Esophagus muscularis mucosa (tissue), 4 donors: ENCODE data around the gene C11orf24. TPM values are rescaled to one million over a fixed set of nuclear protein-coding genes. Genes with fewer than 3 reads are reported as not detected.

ENCODE experiments used
- DNase-seq: peaks from one replicate; pipeline ENCODE4 v3.0.0-alpha.2; 2017; ENCODE audit errors: extremely low spot score
- H3K27ac ChIP-seq, 4 donors: fragments of 200-600 bp; sonication (generic); replicated peaks in 1 of 4; 1 replicate in 3 of 4; 2 replicates in 1 of 4; pipeline ENCODE4 v1.5.1; 2016 to 2019; ENCODE audit warnings: mild to moderate bottlenecking in 1 of 4
- H3K27me3 ChIP-seq, 4 donors: fragments of 200-600 bp; sonication (generic); one replicate each; pipeline versions ENCODE4 v1.5.1 to v1.6.0; 2016 to 2019
- H3K36me3 ChIP-seq, 4 donors: fragments of 200-600 bp; sonication (generic); one replicate each; pipeline ENCODE4 v1.5.1; 2016 to 2019
- H3K4me1 ChIP-seq, 4 donors: fragments of 200-600 bp; sonication (generic); one replicate each; pipeline ENCODE4 v1.5.1; 2016 to 2019
- H3K4me3 ChIP-seq, 4 donors: fragments of 200-600 bp; sonication (generic); 1 replicate in 2 of 4; 2 replicates in 2 of 4; pipeline ENCODE4 v1.5.1; 2016 to 2019; ENCODE audit warnings: mild to moderate bottlenecking in 4 of 4, moderate library complexity in 1 of 4
- H3K9me3 ChIP-seq, 4 donors: fragments of 200-600 bp; sonication (generic); 1 replicate in 3 of 4; 2 replicates in 1 of 4; pipeline ENCODE4 v1.5.1; 2016 to 2019
- EP300 ChIP-seq: sonication (generic); formaldehyde crosslinking; IDR thresholded peaks from one replicate; pipeline ENCODE4 v1.6.1; 2017; ENCODE audit warnings: antibody characterized with exemption
- POLR2A ChIP-seq: fragments of 450-650 bp; IDR thresholded peaks from one replicate; pipeline ENCODE4 v1.6.1; 2017; ENCODE audit warnings: antibody characterized with exemption, moderate library complexity, mild to moderate bottlenecking, low read depth
- POLR2AphosphoS5 ChIP-seq, 2 donors: sonication (generic); formaldehyde crosslinking; IDR thresholded peaks; one replicate each; pipeline ENCODE4 v1.6.1; 2017; ENCODE audit warnings: antibody characterized with exemption in 2 of 2
- WGBS: methylation state at CpG from one replicate; pipeline ENCODE4 v1.1.5; 2018; 5-methylcytosine and 5-hydroxymethylcytosine counted together
- intact Hi-C: fragments of 100-400 bp; cut with DNase I; formaldehyde crosslinking; loops from one replicate; pipeline ENCODE4 v1.15.1; 2023
- total RNA-seq, 4 donors: library from RNA; depleted of rRNA; stranded (reverse); fragments of >200 nt; gene quantifications; one replicate each; pipeline versions ENCODE4 v1.1.0 to v1.2.1, GENCODE V29; 2016
- TF ChIP-seq, protein P1 (sequence below), 3 experiments: fragments of 200-600 bp in 2 of 3; fragments of 450-650 bp in 1 of 3; sonication (generic) in 2 of 3; IDR thresholded peaks; one replicate each; pipeline ENCODE4 v1.5.1; 2017 to 2019; ENCODE audit warnings: antibody characterized with exemption in 3 of 3, mild to moderate bottlenecking in 2 of 3, moderate library complexity in 1 of 3

C11orf24 gene
- total RNA-seq, 4 donors from 2014 or later: 27.0 to 41.5 (median 31.5) TPM

DNA sequence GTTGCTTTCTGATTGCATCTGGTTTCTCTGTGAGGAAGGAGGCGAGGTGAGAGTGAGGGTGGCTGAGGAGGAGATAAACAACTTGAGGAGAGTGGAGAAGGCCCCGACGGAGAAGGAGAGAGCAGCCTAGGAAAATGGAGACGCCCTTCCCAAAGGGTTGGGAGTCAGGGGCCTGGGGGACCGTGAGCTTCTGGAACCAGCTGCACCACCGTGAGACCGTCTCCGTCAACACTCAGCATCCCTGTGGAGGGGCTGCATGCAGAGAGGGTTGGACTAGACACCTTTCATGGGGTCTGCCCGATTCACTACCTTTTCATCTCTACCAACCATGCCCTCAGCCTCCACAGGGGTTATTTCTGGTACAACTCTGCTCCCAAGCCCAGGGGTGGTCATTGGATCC lies 45.4 kb downstream of the C11orf24 start:
- Histone ChIP-seq H3K4me3 (no peak overlapping the region), H3K36me3 (no peaks in the 10 kb centered on the region), H3K4me1 (no peaks in the 10 kb centered on the region), H3K9me3 (no peaks in the 10 kb centered on the region), H3K27ac (no peak overlapping the region), H3K27me3 (no peaks in the 10 kb centered on the region)
- TF ChIP-seq EP300 (no peak), POLR2A (no peak), POLR2AphosphoS5 (IDR thresholded peaks at IDR 0.05) (no peak)
- TF ChIP-seq, protein P1, sequence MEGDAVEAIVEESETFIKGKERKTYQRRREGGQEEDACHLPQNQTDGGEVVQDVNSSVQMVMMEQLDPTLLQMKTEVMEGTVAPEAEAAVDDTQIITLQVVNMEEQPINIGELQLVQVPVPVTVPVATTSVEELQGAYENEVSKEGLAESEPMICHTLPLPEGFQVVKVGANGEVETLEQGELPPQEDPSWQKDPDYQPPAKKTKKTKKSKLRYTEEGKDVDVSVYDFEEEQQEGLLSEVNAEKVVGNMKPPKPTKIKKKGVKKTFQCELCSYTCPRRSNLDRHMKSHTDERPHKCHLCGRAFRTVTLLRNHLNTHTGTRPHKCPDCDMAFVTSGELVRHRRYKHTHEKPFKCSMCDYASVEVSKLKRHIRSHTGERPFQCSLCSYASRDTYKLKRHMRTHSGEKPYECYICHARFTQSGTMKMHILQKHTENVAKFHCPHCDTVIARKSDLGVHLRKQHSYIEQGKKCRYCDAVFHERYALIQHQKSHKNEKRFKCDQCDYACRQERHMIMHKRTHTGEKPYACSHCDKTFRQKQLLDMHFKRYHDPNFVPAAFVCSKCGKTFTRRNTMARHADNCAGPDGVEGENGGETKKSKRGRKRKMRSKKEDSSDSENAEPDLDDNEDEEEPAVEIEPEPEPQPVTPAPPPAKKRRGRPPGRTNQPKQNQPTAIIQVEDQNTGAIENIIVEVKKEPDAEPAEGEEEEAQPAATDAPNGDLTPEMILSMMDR (IDR thresholded peaks at IDR 0.05): no peak
- intact Hi-C loops: no loop called here
- WGBS: 95% methylated on average over 9 of the region's 9 CpGs
- no peak for DNase-seq

DNA sequence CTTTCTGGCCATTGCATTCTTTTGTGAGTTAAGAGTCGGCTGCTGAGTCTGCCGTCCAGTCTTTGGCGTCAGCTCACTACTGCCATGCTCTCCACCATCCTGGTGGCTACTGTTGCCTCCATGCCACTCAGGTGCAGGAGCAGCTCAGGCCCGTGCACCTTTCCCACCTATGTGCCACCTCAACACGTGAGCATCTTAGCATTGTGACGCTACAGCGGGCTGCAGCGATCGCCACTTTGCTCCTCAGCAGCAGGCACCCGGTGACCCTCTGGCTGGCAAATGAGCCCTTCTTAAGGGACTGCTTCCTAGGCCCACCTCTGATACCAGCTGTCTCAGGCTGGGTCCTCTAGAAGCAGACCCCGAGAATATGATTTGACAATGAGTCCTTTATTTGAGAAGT lies 47.2 kb downstream of the C11orf24 start:
- H3K4me3 ChIP-seq: no peak overlapping the region
- no peaks in the 10 kb centered on the region for H3K27me3 ChIP-seq
- WGBS: 94% methylated on average over 11 of the region's 11 CpGs
- no peaks in the 10 kb centered on the region for H3K9me3 ChIP-seq
- no peaks in the 10 kb centered on the region for H3K36me3 ChIP-seq
- no peak for DNase-seq
- intact Hi-C loops: no loop called here
- TF ChIP-seq, protein P1 (IDR thresholded peaks at IDR 0.05): no peak
- TF ChIP-seq POLR2AphosphoS5 (IDR thresholded peaks at IDR 0.05) (no peak), EP300 (no peak), POLR2A (no peak)
- no peak overlapping the region for H3K27ac ChIP-seq
- no peaks in the 10 kb centered on the region for H3K4me1 ChIP-seq

DNA sequence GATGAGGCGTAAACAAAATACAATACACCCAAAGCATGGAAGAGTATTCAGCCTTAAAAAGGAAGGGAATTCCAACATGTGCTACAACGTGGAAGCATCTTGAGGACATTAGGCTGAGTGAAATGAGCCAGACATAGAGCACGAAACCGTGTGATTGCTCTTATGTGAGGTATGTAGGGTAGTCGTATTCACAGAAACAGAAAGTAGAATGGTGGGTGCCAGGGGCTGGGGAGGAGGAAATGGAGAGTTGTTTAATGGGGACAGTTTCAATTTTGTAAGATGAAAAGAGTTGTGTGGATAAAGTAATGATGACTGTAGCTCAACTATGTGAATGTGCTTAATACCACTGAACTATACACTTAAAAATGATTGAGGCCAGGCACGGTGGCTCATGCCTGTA lies 48.5 kb downstream of the C11orf24 start:
- Histone ChIP-seq H3K27ac (no peak overlapping the region), H3K36me3 (no peaks in the 10 kb centered on the region), H3K27me3 (no peaks in the 10 kb centered on the region), H3K9me3 (no peaks in the 10 kb centered on the region), H3K4me1 (no peaks in the 10 kb centered on the region), H3K4me3 (no peak overlapping the region)
- intact Hi-C loops: no loop called here
- no peak for TF ChIP-seq EP300
- TF ChIP-seq POLR2AphosphoS5 (IDR thresholded peaks at IDR 0.05): no peak
- TF ChIP-seq, protein P1 (IDR thresholded peaks at IDR 0.05): no peak
- no peak for TF ChIP-seq POLR2A
- DNase-seq: no peak
- 75% methylated on average over 6 of the region's 6 CpGs for WGBS

DNA sequence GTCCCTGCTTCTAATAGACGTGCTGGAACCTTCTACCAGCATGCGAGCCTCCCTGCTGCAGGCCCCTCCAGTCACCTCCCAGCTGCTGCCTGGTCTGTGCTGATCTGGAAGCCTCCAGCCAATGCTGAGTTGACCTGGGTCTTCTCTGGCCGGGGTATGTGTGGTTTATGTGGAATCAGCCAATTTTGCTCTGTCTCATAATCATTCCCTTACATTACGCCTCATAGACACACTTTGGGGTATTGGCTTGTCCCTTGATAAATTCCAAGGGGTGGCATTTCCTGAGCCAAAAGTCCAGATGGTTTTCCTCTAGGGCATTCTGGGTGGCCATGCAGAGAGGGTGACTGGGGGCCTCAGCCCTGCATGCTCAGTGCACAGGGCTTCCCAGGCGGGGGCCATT lies 50.4 kb downstream of the C11orf24 start:
- intact Hi-C loops: no loop called here
- 88% methylated on average over 5 of the region's 5 CpGs for WGBS

More for the DNA sequence above, 50.4 kb downstream of the C11orf24 start:
- no peak for DNase-seq
- H3K27ac ChIP-seq: no peak overlapping the region
- TF ChIP-seq POLR2A (no peak), POLR2AphosphoS5 (IDR thresholded peaks at IDR 0.05) (no peak), EP300 (no peak)
- TF ChIP-seq, protein P1 (IDR thresholded peaks at IDR 0.05): no peak
- H3K36me3 ChIP-seq: no peaks in the 10 kb centered on the region
- no peak overlapping the region for H3K4me3 ChIP-seq
- no peaks in the 10 kb centered on the region for H3K27me3 ChIP-seq
- H3K9me3 ChIP-seq: no peaks in the 10 kb centered on the region
- no peaks in the 10 kb centered on the region for H3K4me1 ChIP-seq
